B cell (primary cell): Measurements from ENCODE around the gene KRTAP10-8.

Experiments used
- EZH2 ChIP-seq: IDR thresholded peaks from 2 replicates; pipeline ENCODE4 v1.6.1; 2012; ENCODE audit warnings: borderline replicate concordance, low read depth, mild to moderate bottlenecking, moderate library complexity, low read length; ENCODE audit not compliant: insufficient read depth, poor library complexity, severe bottlenecking
- TF ChIP-seq, protein P1 (sequence below): fragments of 200-600 bp; IDR thresholded peaks from one replicate; pipeline ENCODE4 v1.8.0; 2022; ENCODE audit warnings: antibody characterized with exemption, mild to moderate bottlenecking

DNA sequence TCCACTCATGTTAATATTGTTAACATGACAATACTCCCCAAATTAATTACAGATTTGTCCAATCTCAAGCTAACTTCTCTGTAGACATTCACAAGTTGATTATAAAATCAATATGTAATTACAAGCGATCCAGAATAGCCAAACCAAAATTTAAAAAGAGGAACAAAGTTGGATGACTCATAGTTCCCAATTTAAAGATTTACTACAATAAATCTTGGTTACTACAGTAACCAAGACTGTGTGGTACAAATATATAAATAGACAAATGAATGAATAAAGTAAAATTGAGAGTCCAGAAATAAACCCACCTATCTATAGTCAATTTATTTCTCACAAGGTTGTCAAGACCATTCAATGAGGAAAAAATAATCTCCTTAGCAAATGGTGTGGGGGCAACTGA, 45.5 kb upstream of the KRTAP10-8 start:
- TF ChIP-seq, protein P1, sequence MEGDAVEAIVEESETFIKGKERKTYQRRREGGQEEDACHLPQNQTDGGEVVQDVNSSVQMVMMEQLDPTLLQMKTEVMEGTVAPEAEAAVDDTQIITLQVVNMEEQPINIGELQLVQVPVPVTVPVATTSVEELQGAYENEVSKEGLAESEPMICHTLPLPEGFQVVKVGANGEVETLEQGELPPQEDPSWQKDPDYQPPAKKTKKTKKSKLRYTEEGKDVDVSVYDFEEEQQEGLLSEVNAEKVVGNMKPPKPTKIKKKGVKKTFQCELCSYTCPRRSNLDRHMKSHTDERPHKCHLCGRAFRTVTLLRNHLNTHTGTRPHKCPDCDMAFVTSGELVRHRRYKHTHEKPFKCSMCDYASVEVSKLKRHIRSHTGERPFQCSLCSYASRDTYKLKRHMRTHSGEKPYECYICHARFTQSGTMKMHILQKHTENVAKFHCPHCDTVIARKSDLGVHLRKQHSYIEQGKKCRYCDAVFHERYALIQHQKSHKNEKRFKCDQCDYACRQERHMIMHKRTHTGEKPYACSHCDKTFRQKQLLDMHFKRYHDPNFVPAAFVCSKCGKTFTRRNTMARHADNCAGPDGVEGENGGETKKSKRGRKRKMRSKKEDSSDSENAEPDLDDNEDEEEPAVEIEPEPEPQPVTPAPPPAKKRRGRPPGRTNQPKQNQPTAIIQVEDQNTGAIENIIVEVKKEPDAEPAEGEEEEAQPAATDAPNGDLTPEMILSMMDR: no peak
- TF ChIP-seq EZH2: no peak
